Cardiac ventricle fibroblast (primary cell): ENCODE results near the gene TCEAL9. TPM values are rescaled to one million over a fixed set of nuclear protein-coding genes. Genes with fewer than 3 reads are reported as not detected.

ENCODE experiments used
- total RNA-seq: library from RNA; depleted of rRNA; stranded (reverse); fragments of >200 nt; gene quantifications from 2 replicates; pipeline ENCODE4 v1.2.3, GENCODE V29; 2015

TCEAL9 gene
- 124 and 134 TPM in 2 replicates for total RNA-seq

GRCh38 chrX:103356130-103356798 lies at the start of gene TCEAL9:
TSS of gene TCEAL9 (plus strand) at chrX:103356506. CDS start at chrX:103357685, 1,179 bp downstream.

GRCh38 chrX:103310555-103311398 lies 45.5 kb upstream of the TCEAL9 start, which contains the start of gene BEX2:
TSS of gene BEX2 (minus strand) at chrX:103310990. CDS start at chrX:103309976, 1,014 bp downstream.

GRCh38 chrX:103329991-103330390 lies 26.3 kb upstream of the TCEAL9 start, which contains the start of gene TCEAL7:
TSS of gene TCEAL7 (plus strand) at chrX:103330239. CDS start at chrX:103331404, 1,165 bp downstream.

GRCh38 chrX:103376118-103376978 lies 20.0 kb downstream of the TCEAL9 start, which contains the start of gene BEX3:
TSS of gene BEX3 (plus strand) at chrX:103376538. CDS start at chrX:103377522, 984 bp downstream.

Other genes starting within 250 kb of the TCEAL9 start
- gene BEX4, start 141.4 kb upstream of the TCEAL9 start, total RNA-seq: 16.7 and 17.5 TPM in 2 replicates
- gene TCEAL8, start 101.4 kb upstream of the TCEAL9 start, total RNA-seq: 97.5 and 101 TPM in 2 replicates
- gene TCEAL5, start 79.8 kb upstream of the TCEAL9 start, total RNA-seq: not detected in 2 replicates
- not detected in 2 replicates for gene BEX2, start 45.5 kb upstream of the TCEAL9 start, total RNA-seq
- 6.4 and 8.0 TPM in 2 replicates for gene TCEAL7, start 26.3 kb upstream of the TCEAL9 start, total RNA-seq
- gene BEX3, start 20.0 kb downstream of the TCEAL9 start, total RNA-seq: 207 and 230 TPM in 2 replicates
- 0.64 and 1.1 TPM in 2 replicates for gene RAB40A, start 163.0 kb downstream of the TCEAL9 start, total RNA-seq
- gene TCEAL4, start 229.0 kb downstream of the TCEAL9 start, total RNA-seq: 131 and 146 TPM in 2 replicates